Liver (tissue), 3 donors: ENCODE results near the gene LAX1.

ENCODE experiments used
- CTCF ChIP-seq: fragments of 150-350 bp; IDR thresholded peaks from 2 replicates; pipeline ENCODE4 v1.5.1; 2017; ENCODE audit warnings: improper control_type of control experiment, low read depth, low read length; ENCODE audit not compliant: missing input control
- EGR1 ChIP-seq, 2 donors: IDR thresholded peaks; 2 replicates each; pipeline ENCODE4 v1.6.1; 2016 to 2018; ENCODE audit warnings: antibody characterized with exemption in 2 of 2, low read depth in 2 of 2
- FOXA1 ChIP-seq: IDR thresholded peaks from 2 replicates; pipeline ENCODE4 v1.6.1; 2016; ENCODE audit warnings: antibody characterized with exemption
- GABPA ChIP-seq, 2 donors: IDR thresholded peaks in 1 of 2; conservative IDR thresholded peaks in 1 of 2; 2 replicates each; pipeline ENCODE4 v1.6.1; 2016; ENCODE audit warnings: antibody characterized with exemption in 2 of 2, mild to moderate bottlenecking in 1 of 2, moderate library complexity in 1 of 2
- HNF4G ChIP-seq: IDR thresholded peaks from 2 replicates; pipeline ENCODE4 v1.6.1; 2016; ENCODE audit warnings: antibody characterized with exemption
- JUND ChIP-seq, 2 donors: IDR thresholded peaks; 2 replicates each; pipeline ENCODE4 v1.6.1; 2016; ENCODE audit warnings: antibody characterized with exemption in 2 of 2
- RAD21 ChIP-seq, 2 donors: IDR thresholded peaks; 2 replicates each; pipeline ENCODE4 v1.6.1; 2016; ENCODE audit warnings: antibody characterized with exemption in 2 of 2, mild to moderate bottlenecking in 2 of 2
- REST ChIP-seq: IDR thresholded peaks from 2 replicates; pipeline ENCODE4 v1.6.1; 2016; ENCODE audit warnings: antibody characterized with exemption, mild to moderate bottlenecking
- RXRA ChIP-seq, 2 donors: IDR thresholded peaks; 2 replicates each; pipeline ENCODE4 v1.6.1; 2017 to 2018; ENCODE audit warnings: antibody characterized with exemption in 2 of 2, mild to moderate bottlenecking in 1 of 2
- TAF1 ChIP-seq: conservative IDR thresholded peaks from 2 replicates; pipeline ENCODE4 v1.6.1; 2016; ENCODE audit warnings: antibody characterized with exemption, mild to moderate bottlenecking
- donor health status: healthy.
- donor health status: healthy.

DNA sequence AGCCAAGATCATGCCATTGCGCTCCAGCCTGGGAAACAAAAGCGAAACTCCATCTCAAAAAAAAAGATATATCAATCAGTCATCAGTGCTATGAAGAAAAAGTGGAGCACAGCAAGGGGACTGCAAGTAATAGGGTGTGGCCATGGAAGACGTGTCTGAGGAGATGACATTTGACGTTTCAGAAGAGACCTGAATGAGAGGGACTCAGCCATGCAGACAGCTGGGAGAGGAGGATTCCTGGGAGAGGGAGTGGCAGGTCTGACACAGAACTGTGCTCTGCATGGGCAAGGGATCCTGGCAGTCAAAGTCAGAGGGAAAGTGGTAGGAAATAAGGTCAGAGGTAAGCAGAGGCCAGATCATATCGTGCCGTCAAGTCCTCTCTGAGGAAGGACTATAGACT, 3.3 kb downstream of the LAX1 start:
- TF ChIP-seq CTCF = no peak
- TF ChIP-seq FOXA1 = no peak
- TF ChIP-seq EGR1 (IDR thresholded peaks at IDR 0.05; ENCODE audit: low read depth in 2 of 2) = no peak
- no peak for TF ChIP-seq JUND (IDR thresholded peaks at IDR 0.05)
- TF ChIP-seq RAD21 (IDR thresholded peaks at IDR 0.05) = no peak
- no peak for TF ChIP-seq TAF1
- TF ChIP-seq GABPA (IDR thresholded peaks at IDR 0.05 in 1 of 2, conservative IDR thresholded peaks at IDR 0.05 in 1 of 2) = no peak
- no peak for TF ChIP-seq REST
- no peak for TF ChIP-seq HNF4G
- no peak for TF ChIP-seq RXRA (IDR thresholded peaks at IDR 0.05)
